ENCODE measurements around the gene HNF4A. TPM values are rescaled to one million over a fixed set of nuclear protein-coding genes. Genes with fewer than 3 reads are reported as not detected.

The HNF4A gene
- total RNA-seq, 1 donor from 2014 or later = 0.09 TPM

DNA sequence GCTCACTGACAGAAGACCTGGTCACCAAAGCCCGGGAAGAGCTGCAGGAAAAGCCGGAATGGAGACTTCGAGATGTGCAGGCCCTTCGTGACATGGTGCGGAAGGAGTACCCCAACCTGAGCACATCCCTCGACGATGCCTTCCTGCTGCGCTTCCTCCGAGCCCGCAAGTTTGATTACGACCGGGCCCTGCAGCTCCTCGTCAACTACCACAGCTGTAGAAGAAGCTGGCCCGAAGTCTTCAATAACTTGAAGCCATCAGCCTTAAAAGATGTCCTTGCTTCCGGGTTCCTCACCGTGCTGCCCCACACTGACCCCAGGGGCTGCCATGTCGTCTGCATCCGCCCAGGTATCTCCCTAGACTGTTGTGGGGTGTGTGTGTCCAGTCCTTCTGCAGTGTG is 124.6 kb downstream of the HNF4A start:
- H3K9me3 Mint-ChIP-seq = no peaks in the 10 kb centered on the region
- no peak overlapping the region for H3K4me3 Mint-ChIP-seq
- H3K36me3 Mint-ChIP-seq = peaks cover 19% of the 10 kb centered on the region
- H3K27ac Mint-ChIP-seq = no peak overlapping the region
- DNase-seq (ENCODE audit: low spot score in 2 of 2, unreplicated experiment in 2 of 2) = no peak
- peaks cover 16% of the 10 kb centered on the region for H3K4me1 Mint-ChIP-seq
- no peaks in the 10 kb centered on the region for H3K27me3 Mint-ChIP-seq (ENCODE audit: low read depth)
- TF ChIP-seq, protein P1, sequence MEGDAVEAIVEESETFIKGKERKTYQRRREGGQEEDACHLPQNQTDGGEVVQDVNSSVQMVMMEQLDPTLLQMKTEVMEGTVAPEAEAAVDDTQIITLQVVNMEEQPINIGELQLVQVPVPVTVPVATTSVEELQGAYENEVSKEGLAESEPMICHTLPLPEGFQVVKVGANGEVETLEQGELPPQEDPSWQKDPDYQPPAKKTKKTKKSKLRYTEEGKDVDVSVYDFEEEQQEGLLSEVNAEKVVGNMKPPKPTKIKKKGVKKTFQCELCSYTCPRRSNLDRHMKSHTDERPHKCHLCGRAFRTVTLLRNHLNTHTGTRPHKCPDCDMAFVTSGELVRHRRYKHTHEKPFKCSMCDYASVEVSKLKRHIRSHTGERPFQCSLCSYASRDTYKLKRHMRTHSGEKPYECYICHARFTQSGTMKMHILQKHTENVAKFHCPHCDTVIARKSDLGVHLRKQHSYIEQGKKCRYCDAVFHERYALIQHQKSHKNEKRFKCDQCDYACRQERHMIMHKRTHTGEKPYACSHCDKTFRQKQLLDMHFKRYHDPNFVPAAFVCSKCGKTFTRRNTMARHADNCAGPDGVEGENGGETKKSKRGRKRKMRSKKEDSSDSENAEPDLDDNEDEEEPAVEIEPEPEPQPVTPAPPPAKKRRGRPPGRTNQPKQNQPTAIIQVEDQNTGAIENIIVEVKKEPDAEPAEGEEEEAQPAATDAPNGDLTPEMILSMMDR (IDR thresholded peaks at IDR 0.05; ENCODE audit: unreplicated experiment) = no peak

DNA sequence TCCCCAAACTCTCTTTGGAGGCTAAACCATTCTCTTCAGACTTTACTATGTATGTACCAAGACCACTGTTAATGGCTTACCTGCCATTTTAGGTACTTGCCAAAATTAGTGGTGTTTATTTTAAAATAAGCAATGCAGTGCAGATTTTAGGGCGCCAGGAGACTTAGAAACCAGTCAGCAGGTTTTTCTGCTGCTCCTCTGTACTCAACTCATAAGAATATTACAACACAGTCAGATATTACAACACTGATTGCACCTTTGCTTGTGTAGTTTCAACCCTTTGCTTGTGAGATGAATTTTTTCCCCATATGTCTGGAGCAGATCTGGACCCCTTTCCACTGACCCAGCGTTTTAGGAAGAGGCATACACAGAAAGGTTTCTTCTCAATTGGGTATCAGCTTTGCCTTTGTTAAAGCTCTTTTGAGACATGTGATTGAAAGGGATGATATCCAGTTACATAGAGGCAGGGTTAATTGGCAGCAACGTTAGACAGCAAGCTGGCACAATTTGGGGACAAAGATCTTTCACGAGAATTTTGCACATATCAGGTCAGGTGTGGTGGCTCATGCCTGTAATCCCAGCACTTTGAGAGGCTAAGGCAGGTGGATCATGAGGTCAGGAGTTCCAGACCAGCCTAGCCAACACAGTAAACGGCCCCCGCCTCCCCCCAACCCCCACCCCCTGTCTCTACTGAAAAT is 126.4 kb downstream of the HNF4A start:
- H3K27ac Mint-ChIP-seq = no peak overlapping the region
- H3K36me3 Mint-ChIP-seq = peaks cover 24% of the 10 kb centered on the region
- TF ChIP-seq, protein P1 (IDR thresholded peaks at IDR 0.05; ENCODE audit: unreplicated experiment) = no peak
- H3K4me1 Mint-ChIP-seq = peaks cover 4% of the 10 kb centered on the region
- H3K9me3 Mint-ChIP-seq = no peaks in the 10 kb centered on the region
- no peaks in the 10 kb centered on the region for H3K27me3 Mint-ChIP-seq (ENCODE audit: low read depth)
- no peak overlapping the region for H3K4me3 Mint-ChIP-seq
- DNase-seq (ENCODE audit: low spot score in 2 of 2, unreplicated experiment in 2 of 2) = no peak

DNA sequence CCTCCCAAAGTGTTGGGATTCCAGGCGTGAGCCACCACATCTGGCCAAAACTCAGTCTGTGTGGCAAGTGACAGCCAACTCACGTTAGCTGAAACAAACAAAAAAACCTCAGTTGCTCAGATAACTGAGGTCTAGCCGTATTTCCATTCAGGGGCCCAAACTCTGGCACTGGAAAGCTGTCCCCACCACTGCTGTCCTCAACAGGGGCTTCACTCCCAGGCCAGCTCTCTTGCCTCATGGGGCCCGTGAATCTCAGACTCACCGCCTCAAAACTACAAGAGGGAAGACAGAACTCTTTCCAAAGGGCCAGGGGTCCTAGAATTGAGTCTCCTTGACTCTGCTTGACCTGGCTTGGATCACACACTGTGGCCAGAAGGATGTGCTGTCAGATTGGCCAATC is 127.6 kb downstream of the HNF4A start:
- TF ChIP-seq, protein P1 (IDR thresholded peaks at IDR 0.05; ENCODE audit: unreplicated experiment) = no peak
- Mint-ChIP-seq H3K9me3 (no peaks in the 10 kb centered on the region), H3K36me3 (peaks cover 24% of the 10 kb centered on the region), H3K4me1 (no peaks in the 10 kb centered on the region), H3K27me3 (ENCODE audit: low read depth) (no peaks in the 10 kb centered on the region), H3K27ac (no peak overlapping the region), H3K4me3 (no peak overlapping the region)
- DNase-seq (ENCODE audit: low spot score in 2 of 2, unreplicated experiment in 2 of 2) = no peak

Small RNA genes within 50 kb of the gene (microRNA-seq; reads per million reads assigned to microRNA genes)
- gene MIR3646 = not detected

Other genes starting within 250 kb of the HNF4A start
- gene JPH2, start 168.5 kb upstream of the HNF4A start, total RNA-seq = 3.4 to 4.2 TPM (median 3.5 TPM) in 3 replicates
- 31.3 to 31.7 TPM (median 31.5 TPM) in 3 replicates for gene OSER1, start 144.9 kb upstream of the HNF4A start, total RNA-seq
- gene GDAP1L1, start 108.4 kb upstream of the HNF4A start, total RNA-seq = 0.16 to 0.54 TPM (median 0.40 TPM) in 3 replicates
- gene FITM2, start 44.5 kb upstream of the HNF4A start, total RNA-seq = 3.6 to 4.2 TPM (median 3.6 TPM) in 3 replicates
- gene R3HDML, start 18.7 kb upstream of the HNF4A start, total RNA-seq = not detected in 3 replicates
- gene TTPAL, start 120.2 kb downstream of the HNF4A start, total RNA-seq = 20.5 to 22.5 TPM (median 22.4 TPM) in 3 replicates
- 42.0 to 45.0 TPM (median 42.9 TPM) in 3 replicates for gene SERINC3, start 166.4 kb downstream of the HNF4A start, total RNA-seq
- 50.4 to 59.1 TPM (median 51.6 TPM) in 3 replicates for gene PKIG, start 226.9 kb downstream of the HNF4A start, total RNA-seq

All from mesothelial cell of epicardium (in vitro differentiated cells).